A673 (cell line): ENCODE results near the gene PEX7.

Experiments used
- EZH2 ChIP-seq: fragments of 200-600 bp; sonication (generic); IDR thresholded peaks from 2 replicates; pipeline ENCODE4 v1.6.1; 2017; ENCODE audit warnings: borderline replicate concordance, low read depth, mild to moderate bottlenecking, mixed read lengths, antibody characterized with exemption, low read length; ENCODE audit not compliant: poor library complexity, severe bottlenecking
- TF ChIP-seq, protein P1 (sequence below): fragments of 300-800, 200-600 bp; sonication (generic); conservative IDR thresholded peaks from 2 replicates; pipeline ENCODE4 v1.5.1; 2017; ENCODE audit warnings: low read depth, mild to moderate bottlenecking, antibody characterized with exemption, low read length, moderate library complexity, mixed read lengths

DNA sequence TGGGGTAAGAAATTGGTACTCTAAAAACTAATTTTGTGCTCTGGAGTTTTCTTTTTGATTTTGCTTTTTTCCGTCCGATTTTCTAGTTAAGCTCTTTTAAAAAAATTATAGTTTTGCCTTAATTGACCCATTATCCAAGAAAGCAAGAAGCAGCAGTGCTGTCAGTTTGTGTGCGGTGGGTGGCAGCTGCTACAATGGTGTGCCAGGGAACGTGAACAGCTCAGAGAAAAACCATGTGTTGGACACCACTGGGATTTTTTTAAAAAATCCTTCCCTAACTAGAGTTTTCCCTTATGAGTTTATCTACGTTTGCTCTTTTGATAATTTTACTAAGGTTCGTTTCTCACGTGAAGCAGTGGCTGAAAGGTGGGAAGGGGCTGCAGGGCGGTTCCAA lies 38.1 kb upstream of the PEX7 start:
- TF ChIP-seq, protein P1, sequence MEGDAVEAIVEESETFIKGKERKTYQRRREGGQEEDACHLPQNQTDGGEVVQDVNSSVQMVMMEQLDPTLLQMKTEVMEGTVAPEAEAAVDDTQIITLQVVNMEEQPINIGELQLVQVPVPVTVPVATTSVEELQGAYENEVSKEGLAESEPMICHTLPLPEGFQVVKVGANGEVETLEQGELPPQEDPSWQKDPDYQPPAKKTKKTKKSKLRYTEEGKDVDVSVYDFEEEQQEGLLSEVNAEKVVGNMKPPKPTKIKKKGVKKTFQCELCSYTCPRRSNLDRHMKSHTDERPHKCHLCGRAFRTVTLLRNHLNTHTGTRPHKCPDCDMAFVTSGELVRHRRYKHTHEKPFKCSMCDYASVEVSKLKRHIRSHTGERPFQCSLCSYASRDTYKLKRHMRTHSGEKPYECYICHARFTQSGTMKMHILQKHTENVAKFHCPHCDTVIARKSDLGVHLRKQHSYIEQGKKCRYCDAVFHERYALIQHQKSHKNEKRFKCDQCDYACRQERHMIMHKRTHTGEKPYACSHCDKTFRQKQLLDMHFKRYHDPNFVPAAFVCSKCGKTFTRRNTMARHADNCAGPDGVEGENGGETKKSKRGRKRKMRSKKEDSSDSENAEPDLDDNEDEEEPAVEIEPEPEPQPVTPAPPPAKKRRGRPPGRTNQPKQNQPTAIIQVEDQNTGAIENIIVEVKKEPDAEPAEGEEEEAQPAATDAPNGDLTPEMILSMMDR: no peak
- no peak for TF ChIP-seq EZH2
